Tibial artery (tissue), 4 donors: Measurements from ENCODE around the gene ADAM10.
"Not testable (repeated sequence)": the region's sequence is repeated elsewhere in the genome, so short reads cannot be mapped to it uniquely, and the experiment has no call there.

Source experiments
- DNase-seq, 2 donors: peaks; one replicate each; pipeline ENCODE4 v3.0.0-alpha.2; 2019
- H3K27ac ChIP-seq, 2 donors: fragments of 200-600 bp; sonication (generic) in 1 of 2; 1 replicate in 1 of 2; 2 replicates in 1 of 2; pipeline ENCODE4 v1.5.1; 2018 to 2019; ENCODE audit warnings: mild to moderate bottlenecking in 1 of 2
- H3K27me3 ChIP-seq, 2 donors: fragments of 200-600 bp; sonication (generic) in 1 of 2; one replicate each; pipeline versions ENCODE4 v1.5.1 to v1.6.0; 2016 to 2019
- H3K36me3 ChIP-seq, 3 donors: fragments of 200-600 bp; sonication (generic) in 2 of 3; one replicate each; pipeline ENCODE4 v1.5.1; 2016 to 2019; ENCODE audit warnings: mild to moderate bottlenecking in 2 of 3
- H3K4me1 ChIP-seq, 4 donors: fragments of 200-600 bp; sonication (generic) in 2 of 4; 1 replicate in 3 of 4; 2 replicates in 1 of 4; pipeline ENCODE4 v1.5.1; 2016 to 2019
- H3K4me3 ChIP-seq, 2 donors: fragments of 200-600 bp; sonication (generic) in 1 of 2; 1 replicate in 1 of 2; 2 replicates in 1 of 2; pipeline ENCODE4 v1.5.1; 2018 to 2019; ENCODE audit warnings: mild to moderate bottlenecking in 2 of 2
- H3K9me3 ChIP-seq, 3 donors: fragments of 200-600 bp; sonication (generic) in 1 of 3; one replicate each; pipeline ENCODE4 v1.5.1; 2016 to 2019
- intact Hi-C: fragments of 100-400 bp; cut with DNase I; formaldehyde crosslinking; loops from one replicate; pipeline ENCODE4 v1.15.0; 2023; ENCODE audit warnings: low total_unique reads
- TF ChIP-seq, protein P1 (sequence below), 2 experiments: fragments of 200-600 bp in 1 of 2; fragments of 450-650 bp in 1 of 2; IDR thresholded peaks; one replicate each; pipeline ENCODE4 v1.5.1; 2017 to 2019; ENCODE audit warnings: antibody characterized with exemption in 2 of 2, mild to moderate bottlenecking in 1 of 2, moderate library complexity in 1 of 2

The ADAM10 gene

GRCh38 chr15:58608711-58609110, 140.8 kb downstream of the ADAM10 start:
- Histone ChIP-seq H3K27me3 (no peaks in the 10 kb centered on the region), H3K27ac (no peak overlapping the region), H3K36me3 (peaks cover 15 to 21% (median 19%) of the 10 kb centered on the region in 3 donors), H3K9me3 (peaks cover 0 to 2% (median under 1%) of the 10 kb centered on the region in 3 donors), H3K4me3 (no peak overlapping the region), H3K4me1 (no peaks in the 10 kb centered on the region)
- intact Hi-C loops = no loop called here
- DNase-seq = no peak
- TF ChIP-seq, protein P1, sequence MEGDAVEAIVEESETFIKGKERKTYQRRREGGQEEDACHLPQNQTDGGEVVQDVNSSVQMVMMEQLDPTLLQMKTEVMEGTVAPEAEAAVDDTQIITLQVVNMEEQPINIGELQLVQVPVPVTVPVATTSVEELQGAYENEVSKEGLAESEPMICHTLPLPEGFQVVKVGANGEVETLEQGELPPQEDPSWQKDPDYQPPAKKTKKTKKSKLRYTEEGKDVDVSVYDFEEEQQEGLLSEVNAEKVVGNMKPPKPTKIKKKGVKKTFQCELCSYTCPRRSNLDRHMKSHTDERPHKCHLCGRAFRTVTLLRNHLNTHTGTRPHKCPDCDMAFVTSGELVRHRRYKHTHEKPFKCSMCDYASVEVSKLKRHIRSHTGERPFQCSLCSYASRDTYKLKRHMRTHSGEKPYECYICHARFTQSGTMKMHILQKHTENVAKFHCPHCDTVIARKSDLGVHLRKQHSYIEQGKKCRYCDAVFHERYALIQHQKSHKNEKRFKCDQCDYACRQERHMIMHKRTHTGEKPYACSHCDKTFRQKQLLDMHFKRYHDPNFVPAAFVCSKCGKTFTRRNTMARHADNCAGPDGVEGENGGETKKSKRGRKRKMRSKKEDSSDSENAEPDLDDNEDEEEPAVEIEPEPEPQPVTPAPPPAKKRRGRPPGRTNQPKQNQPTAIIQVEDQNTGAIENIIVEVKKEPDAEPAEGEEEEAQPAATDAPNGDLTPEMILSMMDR (IDR thresholded peaks at IDR 0.05) = no peak

DNA sequence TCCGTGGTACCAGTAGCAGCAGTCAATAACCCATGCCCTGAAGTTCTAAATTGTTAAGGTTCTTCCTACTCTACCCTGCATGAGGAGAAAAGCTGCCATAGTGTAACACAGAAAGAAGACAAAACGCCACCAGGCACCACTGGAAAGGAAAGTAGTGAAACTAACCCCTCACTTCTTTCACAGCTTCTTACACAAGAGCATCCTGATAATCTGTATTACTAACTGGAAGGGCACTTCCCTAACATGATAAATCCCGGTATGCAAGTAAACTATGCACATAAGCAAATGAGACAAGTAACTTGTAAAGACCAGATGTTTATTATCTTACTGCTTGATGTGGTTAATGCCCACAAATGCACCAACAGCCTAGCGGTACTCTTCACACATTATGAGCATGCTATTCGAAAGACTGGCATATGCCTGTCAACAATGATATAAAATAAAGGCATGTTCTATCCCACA, 141.3 kb downstream of the ADAM10 start:
- no peak overlapping the region for H3K4me3 ChIP-seq
- intact Hi-C loops = no loop called here
- no peaks in the 10 kb centered on the region for H3K9me3 ChIP-seq
- H3K27me3 ChIP-seq = no peaks in the 10 kb centered on the region
- H3K4me1 ChIP-seq = no peaks in the 10 kb centered on the region
- TF ChIP-seq, protein P1 (IDR thresholded peaks at IDR 0.05) = no peak
- H3K36me3 ChIP-seq = peaks cover 14 to 21% (median 16%) of the 10 kb centered on the region in 3 donors
- DNase-seq = no peak
- no peak overlapping the region for H3K27ac ChIP-seq

- Histone ChIP-seq H3K27ac (no peak overlapping the region), H3K4me1 (no peaks in the 10 kb centered on the region), H3K4me3 (no peak overlapping the region), H3K27me3 (no peaks in the 10 kb centered on the region), H3K36me3 (peaks cover 13 to 22% (median 18%) of the 10 kb centered on the region in 3 donors), H3K9me3 (no peaks in the 10 kb centered on the region)
- TF ChIP-seq, protein P1 (IDR thresholded peaks at IDR 0.05) = no peak
- DNase-seq = no peak
- intact Hi-C loops = no loop called here
Observed at GRCh38 chr15:58606577-58607080, 142.9 kb downstream of the ADAM10 start.

DNA sequence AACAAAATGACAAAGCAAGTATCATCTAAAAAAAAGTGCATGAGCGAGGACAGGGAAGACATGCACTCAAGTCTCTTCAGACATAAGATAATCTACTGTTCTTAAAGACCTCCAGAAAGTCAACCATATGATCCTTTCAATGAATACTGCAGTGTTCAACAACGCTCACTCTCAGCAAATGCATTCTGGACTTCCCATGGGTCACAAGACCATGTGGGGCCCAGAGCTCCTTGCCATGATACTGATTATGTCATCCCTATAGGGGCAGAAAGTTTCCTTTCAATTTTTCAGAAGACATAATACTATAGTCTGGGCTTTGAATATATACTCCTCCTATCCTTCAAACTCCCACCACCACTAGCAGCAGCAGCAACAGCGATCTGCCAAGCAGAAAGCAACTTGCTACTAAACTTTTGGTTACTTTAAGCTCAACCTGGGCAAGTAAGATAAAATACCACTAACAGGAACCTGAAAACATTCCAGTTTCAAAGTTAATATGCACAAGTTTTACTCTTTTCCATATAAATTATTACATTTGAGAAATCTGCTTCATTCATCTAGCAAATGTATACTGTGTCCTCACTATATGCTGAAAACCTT, 143.5 kb downstream of the ADAM10 start:
- H3K36me3 ChIP-seq = peaks cover 13 to 21% (median 20%) of the 10 kb centered on the region in 3 donors
- DNase-seq = no peak
- no peaks in the 10 kb centered on the region for H3K9me3 ChIP-seq
- H3K4me1 ChIP-seq = no peaks in the 10 kb centered on the region
- no peak overlapping the region for H3K4me3 ChIP-seq
- TF ChIP-seq, protein P1 (IDR thresholded peaks at IDR 0.05) = no peak
- H3K27ac ChIP-seq = no peak overlapping the region
- intact Hi-C loops = no loop called here
- no peaks in the 10 kb centered on the region for H3K27me3 ChIP-seq

GRCh38 chr15:58604455-58604923, 145.0 kb downstream of the ADAM10 start:
- DNase-seq = no peak
- Histone ChIP-seq H3K4me3 (no peak overlapping the region), H3K27ac (no peak overlapping the region), H3K9me3 (no peaks in the 10 kb centered on the region), H3K27me3 (no peaks in the 10 kb centered on the region), H3K4me1 (no peaks in the 10 kb centered on the region), H3K36me3 (peaks cover 5 to 12% (median 11%) of the 10 kb centered on the region in 3 donors)
- TF ChIP-seq, protein P1 (IDR thresholded peaks at IDR 0.05) = no peak
- intact Hi-C loops = no loop called here

- H3K9me3 ChIP-seq, H3K4me3 ChIP-seq, DNase-seq, intact Hi-C loops, H3K27ac ChIP-seq, H3K27me3 ChIP-seq, H3K4me1 ChIP-seq: not testable (repeated sequence)
- H3K36me3 ChIP-seq = peaks cover 1 to 12% (median 11%) of the 10 kb centered on the region in 3 donors
Observed at GRCh38 chr15:58603927-58604326, 145.6 kb downstream of the ADAM10 start.
